Esophagus muscularis mucosa (tissue), 4 donors: ENCODE measurements around the gene HCRTR2. TPM values are rescaled to one million over a fixed set of nuclear protein-coding genes. Genes with fewer than 3 reads are reported as not detected.
"Not testable (repeated sequence)": the region's sequence is repeated elsewhere in the genome, so short reads cannot be mapped to it uniquely, and the experiment has no call there.

Source experiments
- DNase-seq: peaks from one replicate; pipeline ENCODE4 v3.0.0-alpha.2; 2017; ENCODE audit errors: extremely low spot score
- H3K27ac ChIP-seq, 4 donors: fragments of 200-600 bp; sonication (generic); replicated peaks in 1 of 4; 1 replicate in 3 of 4; 2 replicates in 1 of 4; pipeline ENCODE4 v1.5.1; 2016 to 2019; ENCODE audit warnings: mild to moderate bottlenecking in 1 of 4
- H3K27me3 ChIP-seq, 4 donors: fragments of 200-600 bp; sonication (generic); one replicate each; pipeline versions ENCODE4 v1.5.1 to v1.6.0; 2016 to 2019
- H3K36me3 ChIP-seq, 4 donors: fragments of 200-600 bp; sonication (generic); one replicate each; pipeline ENCODE4 v1.5.1; 2016 to 2019
- H3K4me1 ChIP-seq, 4 donors: fragments of 200-600 bp; sonication (generic); one replicate each; pipeline ENCODE4 v1.5.1; 2016 to 2019
- H3K4me3 ChIP-seq, 4 donors: fragments of 200-600 bp; sonication (generic); 1 replicate in 2 of 4; 2 replicates in 2 of 4; pipeline ENCODE4 v1.5.1; 2016 to 2019; ENCODE audit warnings: mild to moderate bottlenecking in 4 of 4, moderate library complexity in 1 of 4
- H3K9me3 ChIP-seq, 4 donors: fragments of 200-600 bp; sonication (generic); 1 replicate in 3 of 4; 2 replicates in 1 of 4; pipeline ENCODE4 v1.5.1; 2016 to 2019
- CTCF ChIP-seq, 3 experiments: fragments of 200-600 bp in 2 of 3; fragments of 450-650 bp in 1 of 3; sonication (generic) in 2 of 3; IDR thresholded peaks; one replicate each; pipeline ENCODE4 v1.5.1; 2017 to 2019; ENCODE audit warnings: antibody characterized with exemption in 3 of 3, mild to moderate bottlenecking in 2 of 3, moderate library complexity in 1 of 3
- EP300 ChIP-seq: sonication (generic); formaldehyde crosslinking; IDR thresholded peaks from one replicate; pipeline ENCODE4 v1.6.1; 2017; ENCODE audit warnings: antibody characterized with exemption
- POLR2A ChIP-seq: fragments of 450-650 bp; IDR thresholded peaks from one replicate; pipeline ENCODE4 v1.6.1; 2017; ENCODE audit warnings: antibody characterized with exemption, moderate library complexity, mild to moderate bottlenecking, low read depth
- POLR2AphosphoS5 ChIP-seq, 2 donors: sonication (generic); formaldehyde crosslinking; IDR thresholded peaks; one replicate each; pipeline ENCODE4 v1.6.1; 2017; ENCODE audit warnings: antibody characterized with exemption in 2 of 2
- WGBS: methylation state at CpG from one replicate; pipeline ENCODE4 v1.1.5; 2018; 5-methylcytosine and 5-hydroxymethylcytosine counted together
- intact Hi-C: fragments of 100-400 bp; cut with DNase I; formaldehyde crosslinking; loops from one replicate; pipeline ENCODE4 v1.15.1; 2023
- total RNA-seq, 4 donors: library from RNA; depleted of rRNA; stranded (reverse); fragments of >200 nt; gene quantifications; one replicate each; pipeline versions ENCODE4 v1.1.0 to v1.2.1, GENCODE V29; 2016

HCRTR2 gene
- total RNA-seq, 4 donors from 2014 or later: not detected

GRCh38 chr6:55212156-55212555 is 37.8 kb downstream of the HCRTR2 start:
- Histone ChIP-seq H3K4me3 (no peak overlapping the region), H3K9me3 (peaks cover 0 to 3% (median 0%) of the 10 kb centered on the region in 4 donors), H3K4me1 (no peaks in the 10 kb centered on the region), H3K36me3 (no peaks in the 10 kb centered on the region), H3K27ac (no peak overlapping the region), H3K27me3 (no peaks in the 10 kb centered on the region)
- no peak for DNase-seq
- 76% methylated on average over 2 of the region's 2 CpGs for WGBS
- TF ChIP-seq EP300: no peak
- no peak for TF ChIP-seq POLR2AphosphoS5 (IDR thresholded peaks at IDR 0.05)
- no peak for TF ChIP-seq POLR2A
- TF ChIP-seq CTCF (IDR thresholded peaks at IDR 0.05): no peak
- intact Hi-C loops: no loop called here

- WGBS: 80% methylated on average over 3 of the region's 3 CpGs
- no peak for DNase-seq
- no peaks in the 10 kb centered on the region for H3K9me3 ChIP-seq
These were observed 46.6 kb downstream of the HCRTR2 start for GRCh38 chr6:55220961-55221360.

GRCh38 chr6:55227862-55228261 is 53.5 kb downstream of the HCRTR2 start:
- TF ChIP-seq CTCF (IDR thresholded peaks at IDR 0.05): no peak
- no peak for TF ChIP-seq POLR2AphosphoS5 (IDR thresholded peaks at IDR 0.05)
- TF ChIP-seq POLR2A: no peak
- intact Hi-C loops: no loop called here
- no peak for DNase-seq
- H3K9me3 ChIP-seq: no peaks in the 10 kb centered on the region
- H3K4me3 ChIP-seq: no peak overlapping the region
- 79% methylated on average over 2 of the region's 2 CpGs for WGBS
- H3K4me1 ChIP-seq: no peaks in the 10 kb centered on the region
- no peaks in the 10 kb centered on the region for H3K27me3 ChIP-seq
- H3K27ac ChIP-seq: no peak overlapping the region
- H3K36me3 ChIP-seq: no peaks in the 10 kb centered on the region

More at GRCh38 chr6:55220961-55221360, 46.6 kb downstream of the HCRTR2 start:
- H3K4me1 ChIP-seq: no peaks in the 10 kb centered on the region
- no peak overlapping the region for H3K4me3 ChIP-seq
- H3K27me3 ChIP-seq: no peaks in the 10 kb centered on the region
- H3K27ac ChIP-seq: no peak overlapping the region
- intact Hi-C loops: no loop called here
- no peaks in the 10 kb centered on the region for H3K36me3 ChIP-seq
- TF ChIP-seq POLR2A: no peak
- no peak for TF ChIP-seq POLR2AphosphoS5 (IDR thresholded peaks at IDR 0.05)
- no peak for TF ChIP-seq EP300
- no peak for TF ChIP-seq CTCF (IDR thresholded peaks at IDR 0.05)

- no peaks in the 10 kb centered on the region for H3K9me3 ChIP-seq
- WGBS: 31% methylated on average over 1 of the region's 1 CpG
- peaks cover 0 to 4% (median 0%) of the 10 kb centered on the region in 4 donors for H3K4me1 ChIP-seq
- no peaks in the 10 kb centered on the region for H3K27me3 ChIP-seq
- no peak overlapping the region for H3K4me3 ChIP-seq
- no peak for TF ChIP-seq POLR2AphosphoS5 (IDR thresholded peaks at IDR 0.05)
- TF ChIP-seq POLR2A: no peak
- no peak for TF ChIP-seq EP300
- TF ChIP-seq CTCF (IDR thresholded peaks at IDR 0.05): no peak
- intact Hi-C loops: loop anchor here (5.0 kb wide), 1 partner anchor 1252 kb away; no protein-coding TSS in a partner anchor
- no peak overlapping the region for H3K27ac ChIP-seq
- no peaks in the 10 kb centered on the region for H3K36me3 ChIP-seq
- DNase-seq: no peak
These were observed 64.8 kb downstream of the HCRTR2 start for GRCh38 chr6:55239099-55239498.

- WGBS: 52% methylated on average over 6 of the region's 6 CpGs
- H3K36me3 ChIP-seq, DNase-seq, H3K9me3 ChIP-seq, H3K4me3 ChIP-seq, H3K27ac ChIP-seq, H3K27me3 ChIP-seq, H3K4me1 ChIP-seq: not testable (repeated sequence)
- peak in 2 of 3 experiments; percentile 34 to 45 for TF ChIP-seq CTCF (IDR thresholded peaks at IDR 0.05)
- intact Hi-C loops: loop anchor here (5.0 kb wide), 1 partner anchor 1264 kb away; no protein-coding TSS in a partner anchor
These were observed 66.8 kb downstream of the HCRTR2 start for GRCh38 chr6:55240975-55241605.
